Measurements from ENCODE around the gene IMPA2. TPM values are rescaled to one million over a fixed set of nuclear protein-coding genes. Genes with fewer than 3 reads are reported as not detected.

IMPA2 gene
- total RNA-seq, 1 experiment from 2014 or later: 22.4 TPM

- H3K27me3 ChIP-seq (replicated peaks; ENCODE audit: insufficient read depth, low read depth, low read length, poor library complexity): no peaks in the 10 kb centered on the region
- intact Hi-C loops (cut with micrococcal nuclease; ENCODE audit: unreplicated experiment): no loop called here
- CTCF ChIA-PET: no interaction called here
- no peaks in the 10 kb centered on the region for H3K36me3 ChIP-seq (ENCODE audit: insufficient read depth, low read length, poor library complexity, severe bottlenecking)
- no peaks in the 10 kb centered on the region for H3K4me1 ChIP-seq (ENCODE audit: insufficient read depth, low read length, poor library complexity, severe bottlenecking)
- TF ChIP-seq, protein P1, sequence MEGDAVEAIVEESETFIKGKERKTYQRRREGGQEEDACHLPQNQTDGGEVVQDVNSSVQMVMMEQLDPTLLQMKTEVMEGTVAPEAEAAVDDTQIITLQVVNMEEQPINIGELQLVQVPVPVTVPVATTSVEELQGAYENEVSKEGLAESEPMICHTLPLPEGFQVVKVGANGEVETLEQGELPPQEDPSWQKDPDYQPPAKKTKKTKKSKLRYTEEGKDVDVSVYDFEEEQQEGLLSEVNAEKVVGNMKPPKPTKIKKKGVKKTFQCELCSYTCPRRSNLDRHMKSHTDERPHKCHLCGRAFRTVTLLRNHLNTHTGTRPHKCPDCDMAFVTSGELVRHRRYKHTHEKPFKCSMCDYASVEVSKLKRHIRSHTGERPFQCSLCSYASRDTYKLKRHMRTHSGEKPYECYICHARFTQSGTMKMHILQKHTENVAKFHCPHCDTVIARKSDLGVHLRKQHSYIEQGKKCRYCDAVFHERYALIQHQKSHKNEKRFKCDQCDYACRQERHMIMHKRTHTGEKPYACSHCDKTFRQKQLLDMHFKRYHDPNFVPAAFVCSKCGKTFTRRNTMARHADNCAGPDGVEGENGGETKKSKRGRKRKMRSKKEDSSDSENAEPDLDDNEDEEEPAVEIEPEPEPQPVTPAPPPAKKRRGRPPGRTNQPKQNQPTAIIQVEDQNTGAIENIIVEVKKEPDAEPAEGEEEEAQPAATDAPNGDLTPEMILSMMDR (conservative IDR thresholded peaks at IDR 0.05; ENCODE audit: low read depth, low read length): no peak
- TF ChIP-seq EZH2 (IDR thresholded peaks at IDR 0.05; ENCODE audit: borderline replicate concordance, low read depth, low read length, poor library complexity, severe bottlenecking): no peak
- BruUV-seq (replicated peaks): no TSS peak
- POLR2A ChIA-PET (ENCODE audit: low non-redundant PET): no interaction called here
- H3K27ac ChIP-seq (ENCODE audit: low read depth, low read length, poor library complexity, severe bottlenecking): no peak overlapping the region
- DNase-seq (ENCODE audit: low spot score): no peak
- H3K4me3 ChIP-seq (ENCODE audit: low read depth, low read length, poor library complexity, severe bottlenecking): no peak overlapping the region
- H3K9me3 ChIP-seq (ENCODE audit: low read depth, low read length, poor library complexity, severe bottlenecking): no peaks in the 10 kb centered on the region
These were observed 35.8 kb downstream of the IMPA2 start for GRCh38 chr18:12017081-12017480.

DNA sequence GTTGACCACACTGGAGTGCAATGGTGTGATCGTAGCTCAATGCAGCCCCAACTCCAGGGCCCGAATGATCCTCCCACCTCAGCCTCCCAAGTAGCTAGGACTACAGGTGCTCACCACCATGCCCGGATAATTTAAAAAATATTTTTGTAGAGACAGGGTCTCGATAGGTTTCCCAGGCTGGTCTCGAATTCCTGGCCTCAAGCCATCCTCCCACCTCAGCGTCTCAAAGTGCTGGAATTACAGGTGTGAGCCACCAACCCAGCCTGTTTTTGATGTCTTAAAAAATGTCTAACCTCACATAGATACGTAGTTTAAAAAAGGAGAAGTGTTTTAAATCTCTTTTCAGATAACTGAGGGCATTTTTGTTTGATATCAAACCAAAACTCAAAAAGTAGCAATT is 37.6 kb downstream of the IMPA2 start:
- no peak for DNase-seq (ENCODE audit: low spot score)
- POLR2A ChIA-PET (ENCODE audit: low non-redundant PET): no interaction called here
- Histone ChIP-seq H3K27me3 (replicated peaks; ENCODE audit: insufficient read depth, low read depth, low read length, poor library complexity) (no peaks in the 10 kb centered on the region), H3K4me1 (ENCODE audit: insufficient read depth, low read length, poor library complexity, severe bottlenecking) (no peaks in the 10 kb centered on the region), H3K9me3 (ENCODE audit: low read depth, low read length, poor library complexity, severe bottlenecking) (no peaks in the 10 kb centered on the region), H3K27ac (ENCODE audit: low read depth, low read length, poor library complexity, severe bottlenecking) (no peak overlapping the region), H3K4me3 (ENCODE audit: low read depth, low read length, poor library complexity, severe bottlenecking) (no peak overlapping the region), H3K36me3 (ENCODE audit: insufficient read depth, low read length, poor library complexity, severe bottlenecking) (no peaks in the 10 kb centered on the region)
- no TSS peak for BruUV-seq (replicated peaks)
- CTCF ChIA-PET: no interaction called here
- no peak for TF ChIP-seq EZH2 (IDR thresholded peaks at IDR 0.05; ENCODE audit: borderline replicate concordance, low read depth, low read length, poor library complexity, severe bottlenecking)
- TF ChIP-seq, protein P1 (conservative IDR thresholded peaks at IDR 0.05; ENCODE audit: low read depth, low read length): no peak
- intact Hi-C loops (cut with micrococcal nuclease; ENCODE audit: unreplicated experiment): no loop called here

DNA sequence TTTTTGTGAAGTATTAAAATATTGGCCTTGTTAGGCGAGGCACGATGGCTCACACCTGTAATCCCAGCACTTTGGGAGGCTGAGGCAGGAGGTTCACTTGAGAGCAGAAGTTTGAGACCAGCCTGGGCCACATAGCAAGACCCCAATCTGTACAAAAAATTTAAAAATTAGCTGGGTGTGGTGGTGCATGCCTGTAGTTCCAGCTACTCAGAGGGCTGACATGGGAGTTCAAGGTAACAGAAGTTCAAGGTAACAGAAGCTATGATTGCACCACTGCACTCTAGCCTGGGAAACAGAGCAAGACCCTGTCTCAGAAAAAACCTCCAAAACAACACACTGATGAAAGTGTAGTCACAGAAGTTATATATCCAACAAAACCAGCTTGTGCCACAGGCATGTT is 39.8 kb downstream of the IMPA2 start:
- Histone ChIP-seq H3K4me3 (ENCODE audit: low read depth, low read length, poor library complexity, severe bottlenecking) (no peak overlapping the region), H3K27me3 (replicated peaks; ENCODE audit: insufficient read depth, low read depth, low read length, poor library complexity) (no peaks in the 10 kb centered on the region), H3K4me1 (ENCODE audit: insufficient read depth, low read length, poor library complexity, severe bottlenecking) (no peaks in the 10 kb centered on the region), H3K9me3 (ENCODE audit: low read depth, low read length, poor library complexity, severe bottlenecking) (no peaks in the 10 kb centered on the region), H3K27ac (ENCODE audit: low read depth, low read length, poor library complexity, severe bottlenecking) (no peak overlapping the region), H3K36me3 (ENCODE audit: insufficient read depth, low read length, poor library complexity, severe bottlenecking) (no peaks in the 10 kb centered on the region)
- BruUV-seq (replicated peaks): no TSS peak
- no peak for TF ChIP-seq EZH2 (IDR thresholded peaks at IDR 0.05; ENCODE audit: borderline replicate concordance, low read depth, low read length, poor library complexity, severe bottlenecking)
- CTCF ChIA-PET: no interaction called here
- DNase-seq (ENCODE audit: low spot score): no peak
- POLR2A ChIA-PET (ENCODE audit: low non-redundant PET): no interaction called here
- intact Hi-C loops (cut with micrococcal nuclease; ENCODE audit: unreplicated experiment): no loop called here

DNA sequence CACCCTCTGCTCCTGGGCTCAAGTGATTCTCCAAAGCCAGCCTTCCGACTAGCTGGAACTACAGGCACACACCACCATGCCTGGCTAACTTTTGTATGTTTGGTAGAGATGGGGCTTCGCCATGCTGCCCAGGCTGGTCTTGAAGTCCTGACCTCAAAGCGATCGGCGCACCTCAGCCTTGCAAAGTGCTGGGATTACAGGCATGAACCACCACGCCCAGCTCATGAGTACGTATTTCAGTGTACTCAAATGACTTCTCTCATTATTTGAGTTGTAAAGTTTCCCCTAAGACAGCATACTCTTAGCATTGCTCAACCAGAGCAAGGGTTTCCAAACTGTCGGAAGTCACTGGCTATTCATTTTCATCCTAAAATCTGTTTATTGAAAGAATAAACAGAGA is 40.3 kb downstream of the IMPA2 start:
- Histone ChIP-seq H3K9me3 (ENCODE audit: low read depth, low read length, poor library complexity, severe bottlenecking) (no peaks in the 10 kb centered on the region), H3K27me3 (replicated peaks; ENCODE audit: insufficient read depth, low read depth, low read length, poor library complexity) (no peaks in the 10 kb centered on the region), H3K4me3 (ENCODE audit: low read depth, low read length, poor library complexity, severe bottlenecking) (no peak overlapping the region), H3K27ac (ENCODE audit: low read depth, low read length, poor library complexity, severe bottlenecking) (no peak overlapping the region), H3K4me1 (ENCODE audit: insufficient read depth, low read length, poor library complexity, severe bottlenecking) (no peaks in the 10 kb centered on the region), H3K36me3 (ENCODE audit: insufficient read depth, low read length, poor library complexity, severe bottlenecking) (no peaks in the 10 kb centered on the region)
- no peak for DNase-seq (ENCODE audit: low spot score)
- intact Hi-C loops (cut with micrococcal nuclease; ENCODE audit: unreplicated experiment): no loop called here
- no TSS peak for BruUV-seq (replicated peaks)
- CTCF ChIA-PET: no interaction called here
- TF ChIP-seq, protein P1 (conservative IDR thresholded peaks at IDR 0.05; ENCODE audit: low read depth, low read length): no peak
- TF ChIP-seq EZH2 (IDR thresholded peaks at IDR 0.05; ENCODE audit: borderline replicate concordance, low read depth, low read length, poor library complexity, severe bottlenecking): no peak
- POLR2A ChIA-PET (ENCODE audit: low non-redundant PET): no interaction called here

All from A673 (cell line).